IPS-18c (cell line): ENCODE measurements around the gene TGFBR3.

Experiments
- H3K4me3 ChIP-seq: 2 replicates; pipeline ENCODE4 v1.7.0; 2013; ENCODE audit warnings: low read depth, mild to moderate bottlenecking, low read length, moderate library complexity; ENCODE audit not compliant: insufficient read depth
- H3K9me3 ChIP-seq: one replicate; pipeline ENCODE4 v1.6.1; 2013; ENCODE audit warnings: mild to moderate bottlenecking, low read length, moderate library complexity; ENCODE audit not compliant: control insufficient read depth, insufficient read depth

Gene TGFBR3

DNA sequence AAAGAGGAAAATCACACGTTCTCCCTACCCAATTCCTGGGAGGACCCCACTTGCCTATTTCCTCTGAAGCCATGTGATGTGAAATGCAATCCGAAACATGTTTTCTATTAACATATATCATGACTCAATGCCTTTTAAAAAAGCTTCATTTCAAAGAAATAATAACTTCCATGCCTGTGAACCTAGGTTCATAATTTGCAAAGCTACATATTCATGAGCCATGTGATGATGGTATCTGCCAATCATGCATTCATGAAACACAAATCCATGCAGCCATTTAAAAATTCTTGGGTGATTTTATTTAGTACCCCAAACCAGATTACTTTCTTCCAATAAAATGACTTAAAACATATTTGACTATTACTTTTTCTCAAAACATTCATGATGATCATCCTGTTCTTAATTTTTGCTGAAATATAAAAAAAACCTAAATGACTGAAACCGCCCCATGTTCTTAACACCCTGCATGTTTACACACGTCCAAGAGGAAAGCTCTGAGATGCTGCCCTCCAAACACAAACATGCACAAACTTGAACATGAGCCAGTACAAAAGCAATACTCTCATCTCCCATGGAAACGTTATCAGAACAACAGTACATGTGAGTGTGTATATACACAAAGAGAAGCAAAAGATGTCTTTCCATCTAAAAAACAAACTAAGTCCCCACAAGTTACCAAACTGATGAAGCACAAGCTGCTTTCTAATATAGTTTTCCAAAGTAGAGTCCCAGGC is 140.1 kb downstream of the TGFBR3 start:
- H3K9me3 ChIP-seq = peaks cover 8% of the 10 kb centered on the region
- H3K4me3 ChIP-seq = no peak overlapping the region

DNA sequence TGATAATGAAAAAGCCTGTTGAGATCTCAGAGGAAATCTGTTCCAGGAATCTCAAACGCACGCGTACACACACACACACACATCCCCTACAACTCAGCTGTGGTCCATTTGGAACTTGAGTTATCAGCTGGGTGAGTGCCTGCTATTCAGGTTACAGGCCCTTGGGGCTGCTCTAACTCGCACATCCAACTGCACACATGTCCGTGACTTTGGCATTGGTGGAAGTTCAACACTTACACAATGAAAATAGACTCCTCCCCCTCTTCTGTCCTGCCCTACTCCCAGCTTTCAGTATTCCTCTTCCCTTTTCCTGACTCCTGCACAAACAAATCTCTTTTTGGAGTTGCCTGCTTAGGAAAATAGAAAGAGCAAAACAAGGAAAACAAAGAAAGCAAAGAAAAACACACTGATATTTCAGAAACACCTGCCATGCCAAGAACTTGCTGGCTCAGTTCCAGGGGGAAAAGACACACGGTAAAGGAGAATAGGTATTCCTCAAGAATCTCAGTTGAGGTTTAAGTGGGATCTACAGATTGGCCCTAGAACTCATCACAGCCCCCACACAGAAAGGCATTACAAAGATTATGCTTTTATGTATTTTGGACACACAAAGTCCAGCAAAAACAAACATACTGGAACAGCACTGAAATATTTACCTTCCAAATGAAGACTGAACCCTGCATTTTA is 140.9 kb downstream of the TGFBR3 start:
- Histone ChIP-seq H3K9me3 (peaks cover 8% of the 10 kb centered on the region), H3K4me3 (no peak overlapping the region)

DNA sequence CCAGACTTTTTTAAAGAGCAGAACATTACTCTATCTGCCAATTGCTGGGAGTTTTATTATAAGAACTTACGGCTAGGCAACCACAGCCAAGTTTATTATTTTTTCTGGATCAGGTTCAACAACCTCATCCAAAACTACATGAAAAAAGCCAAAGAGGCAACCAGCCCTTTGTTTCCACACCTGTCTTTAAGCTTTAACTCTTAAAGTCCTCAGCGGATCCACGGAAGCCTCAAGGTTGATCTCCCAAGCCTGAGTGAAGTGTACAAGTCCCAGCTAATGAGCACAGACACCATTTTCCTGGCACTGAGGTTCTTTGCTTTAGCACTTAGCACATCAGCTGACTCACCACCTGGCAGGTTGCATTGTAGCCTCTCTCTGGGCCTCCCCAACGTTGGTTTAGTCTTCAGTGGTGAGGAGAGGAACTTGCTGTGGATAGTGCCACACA is 143.1 kb downstream of the TGFBR3 start:
- H3K9me3 ChIP-seq = peaks cover 10% of the 10 kb centered on the region
- H3K4me3 ChIP-seq = no peak overlapping the region

DNA sequence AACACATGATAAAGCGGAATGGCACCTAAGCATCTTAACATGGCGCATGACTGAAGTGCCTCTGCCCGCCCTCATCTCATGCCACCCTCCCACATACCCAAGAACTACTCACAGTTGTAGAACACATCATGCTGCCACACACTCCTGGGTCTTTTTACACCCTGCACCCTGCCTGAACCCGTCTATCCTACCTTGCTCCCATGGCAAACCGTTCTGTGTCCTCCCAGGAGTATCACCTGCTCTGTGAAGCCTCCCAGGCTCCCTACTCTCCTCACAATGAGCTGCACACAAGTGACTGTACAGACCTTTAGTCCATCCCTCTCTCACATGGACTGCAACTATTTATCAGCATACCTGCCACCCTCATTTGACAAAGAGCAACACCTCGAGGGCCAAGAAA is 144.0 kb downstream of the TGFBR3 start:
- H3K4me3 ChIP-seq = no peak overlapping the region
- peaks cover 5% of the 10 kb centered on the region for H3K9me3 ChIP-seq

DNA sequence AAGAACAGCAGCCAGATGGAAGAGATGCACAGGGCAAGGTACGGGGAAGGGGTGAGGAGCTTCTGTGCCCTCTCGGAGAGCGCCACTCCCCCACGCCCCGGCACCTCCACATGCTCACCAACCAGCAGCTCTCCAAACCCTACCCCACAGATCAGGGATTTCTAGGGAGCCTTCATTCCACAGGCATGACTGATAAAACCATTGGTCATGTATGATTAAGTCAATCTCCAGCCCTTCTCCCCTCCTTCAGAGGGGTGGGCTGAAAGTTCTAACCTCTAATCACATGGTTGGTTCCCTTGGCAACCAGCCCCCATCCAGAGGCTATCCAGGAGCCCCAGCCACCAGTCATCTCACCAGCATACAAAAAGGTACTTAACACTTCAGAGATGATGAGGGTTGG is 144.7 kb downstream of the TGFBR3 start:
- Histone ChIP-seq H3K4me3 (no peak overlapping the region), H3K9me3 (peaks cover 2% of the 10 kb centered on the region)

DNA sequence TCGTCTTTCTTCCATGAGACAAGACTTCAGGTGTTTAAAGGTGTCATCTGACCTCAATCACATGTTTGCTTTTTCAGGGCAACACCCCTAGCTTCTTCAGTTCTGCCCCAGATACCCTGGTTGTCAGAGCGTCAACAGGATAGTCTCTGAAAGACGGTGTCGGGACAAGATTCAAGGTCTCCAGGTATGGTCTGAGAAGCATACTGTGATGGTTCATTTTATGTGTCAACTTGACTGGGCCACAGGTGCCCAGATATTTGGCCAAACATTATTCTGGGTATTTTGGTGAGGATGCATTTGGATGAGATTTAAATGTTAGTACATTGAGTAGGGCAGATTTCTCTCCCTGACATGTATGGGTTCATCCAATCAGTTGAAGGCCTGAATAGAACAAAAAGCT is 148.3 kb downstream of the TGFBR3 start:
- no peak overlapping the region for H3K4me3 ChIP-seq
- H3K9me3 ChIP-seq = peaks cover 2% of the 10 kb centered on the region

DNA sequence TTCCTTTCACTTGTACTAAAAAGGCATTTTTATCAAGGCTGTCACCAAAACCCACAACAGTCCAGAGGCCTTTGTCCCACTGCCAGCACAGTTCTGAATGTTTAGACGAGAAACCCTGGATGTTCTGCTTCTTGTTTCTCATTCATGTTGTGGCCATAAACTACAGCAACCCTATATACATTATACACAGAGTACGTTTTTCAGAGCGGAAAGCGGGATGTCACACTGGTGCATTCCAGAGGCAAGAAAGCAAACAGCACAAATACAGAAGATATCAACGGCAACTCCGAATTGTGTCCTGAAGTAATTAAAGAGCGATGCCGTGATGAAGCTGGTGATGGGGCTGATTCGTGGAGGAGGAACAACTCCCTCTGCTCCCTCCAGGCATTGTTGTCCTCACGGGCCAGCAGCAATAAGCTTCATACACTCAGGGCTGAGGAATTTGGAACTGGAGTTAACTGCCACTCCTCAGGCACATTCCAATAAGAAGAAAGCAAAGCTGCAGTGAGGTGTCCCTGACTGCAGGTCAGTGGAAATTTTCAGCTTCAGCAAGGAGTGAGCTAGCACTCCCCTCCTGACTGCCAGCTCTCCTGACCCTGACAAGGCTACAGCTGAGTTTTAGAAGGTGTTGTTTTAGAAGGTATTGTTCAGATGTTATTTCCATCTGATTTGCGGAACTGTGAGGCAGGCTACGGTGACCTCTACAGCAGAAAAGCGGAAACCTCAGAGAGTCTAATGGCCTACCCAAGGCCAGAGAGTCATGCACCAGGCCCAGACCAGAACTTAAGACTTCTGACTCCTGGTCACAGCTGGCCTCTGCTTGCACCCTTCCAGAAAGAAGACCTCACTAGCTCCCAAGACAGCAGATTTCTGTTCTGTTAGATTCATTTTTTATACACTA is 149.0 kb downstream of the TGFBR3 start:
- H3K4me3 ChIP-seq = no peak overlapping the region
- H3K9me3 ChIP-seq = peaks cover 2% of the 10 kb centered on the region

DNA sequence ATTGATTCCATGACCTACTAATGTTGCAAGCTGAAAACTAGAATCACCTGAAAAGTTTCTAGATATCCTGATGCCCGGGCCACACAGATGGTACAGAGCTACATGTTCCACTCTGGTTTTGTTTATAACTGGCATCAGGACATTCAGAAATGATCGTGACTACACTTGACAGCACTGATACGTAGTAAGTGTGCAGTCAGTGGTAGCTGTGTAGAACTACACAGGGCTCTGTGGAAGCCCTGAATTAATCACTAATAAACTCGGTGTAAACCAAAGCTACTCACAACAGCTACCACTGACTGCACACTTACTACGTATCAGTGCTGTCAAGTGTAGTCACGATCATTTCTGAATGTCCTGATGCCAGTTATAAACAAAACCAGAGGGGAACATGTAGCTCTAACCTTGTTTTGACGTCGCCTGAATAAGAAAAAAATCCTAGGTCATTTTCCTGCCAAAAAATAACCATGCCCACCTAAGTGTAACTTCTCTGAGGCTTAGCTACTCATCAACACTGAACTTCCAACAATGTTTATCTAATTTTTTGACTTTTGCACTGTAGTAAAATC is 149.7 kb downstream of the TGFBR3 start:
- Histone ChIP-seq H3K9me3 (peaks cover 2% of the 10 kb centered on the region), H3K4me3 (no peak overlapping the region)

DNA sequence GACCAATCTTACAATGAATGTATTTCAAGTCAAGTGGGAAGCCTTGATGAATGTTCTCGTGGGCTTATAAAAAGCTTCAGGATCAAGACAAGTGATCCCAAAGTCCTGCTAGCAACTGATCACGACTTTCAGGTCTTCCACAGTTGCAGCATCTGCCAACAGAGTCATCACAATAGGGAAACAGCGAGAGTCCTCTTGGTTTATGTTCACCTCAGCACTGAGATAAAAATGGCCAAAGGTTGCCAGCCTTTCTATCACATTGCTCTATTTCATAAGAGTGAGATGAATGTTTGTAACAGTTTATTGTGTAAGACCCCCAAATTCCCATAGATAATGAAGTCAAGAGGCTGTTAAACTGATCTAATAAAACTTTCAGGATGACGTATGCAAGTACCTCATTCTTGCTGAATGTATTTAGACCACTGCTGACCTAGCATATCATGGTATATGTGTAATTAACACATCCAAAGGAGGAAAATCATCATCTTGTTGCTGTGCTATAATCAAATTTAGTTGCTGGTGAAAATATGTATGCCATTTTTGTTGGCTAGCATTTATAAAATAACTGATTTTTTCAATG is 150.6 kb downstream of the TGFBR3 start:
- H3K9me3 ChIP-seq = peaks cover 2% of the 10 kb centered on the region
- H3K4me3 ChIP-seq = no peak overlapping the region

DNA sequence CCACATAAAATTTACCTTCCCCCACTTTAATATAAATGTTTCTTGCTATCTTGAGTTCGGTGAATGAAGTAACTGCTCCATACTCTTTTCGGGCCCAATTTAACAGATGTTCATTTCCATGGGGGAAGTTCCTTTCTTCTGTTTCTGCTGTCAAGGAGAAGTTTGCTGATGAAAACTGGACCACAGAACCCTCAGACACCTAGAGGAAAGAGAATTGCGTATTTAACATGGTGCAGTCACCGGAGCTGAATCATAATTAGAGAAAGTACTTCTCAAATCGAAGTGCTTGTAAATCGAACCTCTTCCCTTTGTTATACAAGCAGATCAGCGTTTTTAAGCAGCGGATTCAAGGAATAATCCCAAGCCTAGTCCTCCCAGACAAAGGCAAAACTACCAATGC is 151.2 kb downstream of the TGFBR3 start:
- Histone ChIP-seq H3K4me3 (no peak overlapping the region), H3K9me3 (peaks cover 2% of the 10 kb centered on the region)

DNA sequence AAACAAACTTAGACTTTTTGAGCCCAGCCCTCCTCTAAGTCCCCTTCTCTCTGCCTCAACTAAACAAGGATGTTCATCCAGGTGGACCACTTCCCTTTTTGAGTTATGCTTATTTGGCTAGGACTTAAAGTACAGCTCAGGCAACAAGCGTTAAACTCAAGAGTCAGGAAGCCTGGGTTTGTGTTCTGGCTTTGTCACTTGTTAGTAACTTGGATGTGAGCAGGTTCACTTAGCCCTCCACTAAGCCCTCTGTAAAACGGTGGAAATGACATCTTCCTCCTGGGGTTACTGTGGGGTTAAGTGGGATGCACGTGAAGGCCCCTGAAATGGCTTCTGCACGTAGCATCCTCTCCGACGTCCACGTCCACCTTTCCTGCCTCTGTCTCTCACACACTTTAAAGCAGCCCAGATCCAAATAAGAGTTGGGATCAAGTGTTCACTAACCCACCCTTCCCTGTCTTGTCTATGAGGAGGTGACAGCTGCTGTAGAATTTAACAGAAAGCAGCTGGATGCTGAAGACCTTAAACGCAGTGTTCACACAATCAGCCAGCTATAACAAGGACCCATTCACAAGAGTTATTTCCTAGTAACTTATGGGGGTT is 152.7 kb downstream of the TGFBR3 start:
- Histone ChIP-seq H3K9me3 (peaks cover 1% of the 10 kb centered on the region), H3K4me3 (no peak overlapping the region)

DNA sequence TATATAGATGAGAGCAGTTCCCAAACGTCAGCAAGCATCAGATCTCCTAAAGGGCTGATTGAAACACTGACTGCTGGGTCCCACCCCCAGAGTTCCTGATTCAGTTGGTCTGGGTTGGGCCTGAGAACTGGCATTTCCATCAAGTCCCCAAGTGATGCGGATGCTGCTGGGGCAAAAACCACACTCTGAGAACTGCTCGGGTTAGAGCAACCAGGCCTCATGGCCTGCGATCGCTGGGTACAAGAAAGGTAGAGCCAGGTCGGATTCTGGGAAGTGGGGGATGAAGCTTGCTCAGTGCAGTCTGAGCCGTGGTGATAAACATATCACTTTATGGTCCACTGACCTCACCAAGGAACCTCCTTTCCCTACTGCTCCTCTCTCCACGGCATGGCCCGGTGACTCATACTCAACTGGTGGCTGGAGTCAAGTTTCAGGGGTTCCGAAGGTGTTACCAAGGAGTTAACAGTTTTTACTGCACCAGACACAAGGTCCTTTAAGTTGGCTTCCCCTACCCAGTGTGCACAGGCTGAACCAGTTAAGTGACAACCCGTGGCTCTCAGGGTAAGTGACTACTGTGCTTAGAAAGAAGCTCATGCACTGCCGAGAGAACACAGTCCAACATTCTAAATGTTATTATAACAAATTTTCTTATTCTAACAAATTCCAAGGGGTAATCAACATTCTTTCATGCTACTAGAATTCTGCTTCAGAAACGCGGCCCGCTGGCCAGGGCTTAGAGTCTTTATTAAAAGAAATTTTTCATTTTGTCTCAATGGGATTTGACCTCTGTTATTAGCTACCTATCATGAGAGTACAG is 153.5 kb downstream of the TGFBR3 start:
- Histone ChIP-seq H3K9me3 (no peaks in the 10 kb centered on the region), H3K4me3 (no peak overlapping the region)

DNA sequence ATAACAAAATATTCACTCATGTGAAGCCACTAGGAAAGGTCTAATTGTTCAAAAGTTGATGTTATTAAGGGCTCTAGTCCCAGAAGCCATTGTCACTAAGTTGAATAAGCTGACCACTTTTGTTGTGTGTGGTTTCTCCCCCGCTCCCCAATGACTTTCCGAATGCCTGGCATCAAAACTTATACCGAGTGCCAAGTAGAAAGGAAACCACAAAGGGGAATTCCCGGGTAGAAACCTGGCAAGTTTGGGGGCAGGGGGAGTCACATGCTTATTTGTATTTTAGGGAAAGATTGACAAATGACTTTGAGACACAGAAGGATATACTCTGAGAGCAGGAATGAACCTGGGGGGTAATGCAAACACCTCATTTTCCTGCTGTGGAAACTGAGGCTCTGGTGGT is 154.1 kb downstream of the TGFBR3 start:
- Histone ChIP-seq H3K9me3 (no peaks in the 10 kb centered on the region), H3K4me3 (no peak overlapping the region)

DNA sequence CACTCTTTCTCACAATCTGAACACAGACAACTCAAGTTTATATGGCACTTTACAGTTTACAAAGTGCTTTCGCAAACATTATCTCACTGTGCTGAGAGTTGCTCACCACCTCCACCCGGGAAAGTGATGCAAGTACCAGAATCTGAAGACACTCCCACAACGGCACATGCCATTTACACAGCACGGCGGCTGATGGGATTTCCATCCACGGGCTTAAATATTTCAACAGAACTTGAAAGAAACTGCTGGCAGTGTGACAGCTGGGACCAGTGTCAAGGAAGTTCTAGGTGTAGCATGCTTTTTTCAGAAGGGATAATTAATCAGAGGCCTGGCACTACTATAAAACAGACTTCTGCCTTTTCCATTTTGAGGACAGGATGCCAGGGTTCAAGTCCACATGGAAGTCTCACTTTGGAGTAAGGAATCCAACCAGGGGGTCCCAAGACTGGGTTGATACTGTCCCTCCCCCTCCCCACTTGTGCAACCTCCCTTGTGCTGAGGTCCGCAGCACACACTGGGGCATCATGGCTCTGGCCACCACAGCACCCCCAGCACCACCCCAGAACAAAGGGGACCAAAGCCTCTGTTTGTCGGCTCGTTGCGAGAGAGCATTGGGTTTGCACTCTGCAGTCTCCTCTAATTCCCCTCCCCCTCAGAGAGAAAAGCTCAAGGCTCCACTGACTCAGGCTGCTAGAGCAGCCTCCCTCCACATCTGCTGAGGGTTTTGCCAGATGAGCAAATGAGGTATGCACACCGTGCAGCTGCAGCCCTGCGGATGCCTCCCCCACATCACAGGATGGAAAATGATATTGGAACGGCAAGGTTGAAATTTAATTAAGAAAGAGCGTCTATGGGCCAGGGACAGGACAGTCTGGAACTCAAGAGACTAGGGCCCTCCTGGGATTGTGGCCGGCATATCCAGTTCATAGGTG is 154.9 kb downstream of the TGFBR3 start:
- H3K9me3 ChIP-seq = no peaks in the 10 kb centered on the region
- H3K4me3 ChIP-seq = no peak overlapping the region

DNA sequence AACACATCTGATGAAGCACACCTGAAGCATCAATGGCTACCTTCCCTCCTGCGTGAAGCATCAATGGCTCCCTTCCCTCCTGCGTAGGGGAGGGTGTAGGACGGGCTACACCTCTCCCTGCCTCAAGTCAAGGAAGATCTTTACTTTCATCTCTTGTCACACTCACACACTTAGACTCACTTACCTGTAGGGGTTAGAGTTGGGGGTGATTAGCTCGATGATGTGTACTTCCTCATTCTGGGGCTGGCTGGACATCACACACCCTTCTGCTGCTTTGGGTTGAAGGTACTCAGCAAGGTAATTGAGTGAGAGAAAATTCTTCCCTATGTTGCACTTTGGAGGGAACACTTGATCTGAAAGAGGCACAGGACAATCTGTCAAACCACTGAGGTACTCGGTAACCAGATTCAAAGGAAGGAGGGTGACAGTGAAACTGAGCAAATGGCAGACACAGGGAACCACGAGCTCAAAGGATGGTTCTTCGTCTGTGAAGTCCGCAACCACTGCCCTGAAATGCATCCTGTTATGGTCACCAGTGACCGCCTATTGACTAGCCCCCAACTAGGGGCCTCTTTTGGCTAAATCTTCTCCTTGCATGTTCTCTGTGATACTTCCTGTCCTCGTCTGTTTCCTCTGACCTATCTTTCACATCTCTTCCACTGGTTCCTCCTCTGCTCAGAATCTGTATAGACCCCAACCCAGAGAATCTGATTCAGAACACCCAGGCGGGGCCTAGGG is 156.2 kb downstream of the TGFBR3 start:
- no peak overlapping the region for H3K4me3 ChIP-seq
- no peaks in the 10 kb centered on the region for H3K9me3 ChIP-seq
